ENCODE data around the gene DIP2C. TPM values are rescaled to one million over a fixed set of nuclear protein-coding genes. Genes with fewer than 3 reads are reported as not detected.

DIP2C gene
- total RNA-seq, 1 experiment from 2014 or later: 11.0 TPM

DNA sequence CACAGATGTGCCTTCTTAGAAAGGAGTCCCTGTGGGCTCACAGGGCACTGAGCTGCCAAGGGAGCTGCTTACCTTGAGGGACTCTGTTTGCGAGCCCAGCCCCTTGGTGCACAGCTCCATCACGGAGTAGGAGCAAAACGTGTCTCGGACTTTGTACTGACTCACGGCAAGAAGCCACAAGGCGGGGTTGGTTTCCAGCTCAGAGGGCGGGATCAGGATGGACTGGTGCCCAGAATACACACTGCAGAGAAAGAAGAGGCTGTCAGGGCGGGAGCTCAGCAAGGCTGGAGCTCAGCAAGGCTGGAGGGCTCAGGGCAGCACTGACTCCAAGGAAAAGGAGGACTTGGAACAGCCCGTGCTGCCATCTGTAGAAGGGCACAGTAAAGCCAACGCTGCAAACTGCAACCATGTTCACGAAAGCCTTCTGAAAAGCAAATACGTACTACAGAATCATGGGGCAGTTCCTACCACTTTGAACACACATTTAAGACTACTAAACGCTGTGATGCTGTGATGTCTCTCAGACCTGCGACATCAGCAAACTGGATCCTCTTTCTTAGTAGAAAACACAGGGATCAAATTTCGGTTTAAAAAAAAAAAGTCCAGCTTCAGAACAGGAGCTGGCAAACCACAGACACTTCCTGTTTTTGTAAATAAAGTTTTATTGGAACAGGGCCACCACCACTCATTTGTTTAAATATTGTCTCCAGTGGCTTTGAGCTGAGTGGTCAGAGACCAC, 359.9 kb downstream of the DIP2C start (continued):
- TF ChIP-seq ZNF263 (CRISPR knock-in tag; IDR thresholded peaks at IDR 0.05; ENCODE audit: low read depth) (no peak), KAT7 (CRISPR knock-in tag; IDR thresholded peaks at IDR 0.05; ENCODE audit: borderline replicate concordance) (no peak), ATF1 (CRISPR knock-in tag; IDR thresholded peaks at IDR 0.05) (no peak), ZNF317 (CRISPR knock-in tag; IDR thresholded peaks at IDR 0.05; ENCODE audit: borderline replicate concordance, low read depth) (no peak), TEAD1 (CRISPR knock-in tag; IDR thresholded peaks at IDR 0.05) (no peak), NR3C1 (CRISPR knock-in tag; conservative IDR thresholded peaks at IDR 0.05; ENCODE audit: low read depth) (no peak), IRF2 (CRISPR knock-in tag; IDR thresholded peaks at IDR 0.05; ENCODE audit: borderline replicate concordance, low read depth) (no peak)
- TF ChIP-seq, protein P1, sequence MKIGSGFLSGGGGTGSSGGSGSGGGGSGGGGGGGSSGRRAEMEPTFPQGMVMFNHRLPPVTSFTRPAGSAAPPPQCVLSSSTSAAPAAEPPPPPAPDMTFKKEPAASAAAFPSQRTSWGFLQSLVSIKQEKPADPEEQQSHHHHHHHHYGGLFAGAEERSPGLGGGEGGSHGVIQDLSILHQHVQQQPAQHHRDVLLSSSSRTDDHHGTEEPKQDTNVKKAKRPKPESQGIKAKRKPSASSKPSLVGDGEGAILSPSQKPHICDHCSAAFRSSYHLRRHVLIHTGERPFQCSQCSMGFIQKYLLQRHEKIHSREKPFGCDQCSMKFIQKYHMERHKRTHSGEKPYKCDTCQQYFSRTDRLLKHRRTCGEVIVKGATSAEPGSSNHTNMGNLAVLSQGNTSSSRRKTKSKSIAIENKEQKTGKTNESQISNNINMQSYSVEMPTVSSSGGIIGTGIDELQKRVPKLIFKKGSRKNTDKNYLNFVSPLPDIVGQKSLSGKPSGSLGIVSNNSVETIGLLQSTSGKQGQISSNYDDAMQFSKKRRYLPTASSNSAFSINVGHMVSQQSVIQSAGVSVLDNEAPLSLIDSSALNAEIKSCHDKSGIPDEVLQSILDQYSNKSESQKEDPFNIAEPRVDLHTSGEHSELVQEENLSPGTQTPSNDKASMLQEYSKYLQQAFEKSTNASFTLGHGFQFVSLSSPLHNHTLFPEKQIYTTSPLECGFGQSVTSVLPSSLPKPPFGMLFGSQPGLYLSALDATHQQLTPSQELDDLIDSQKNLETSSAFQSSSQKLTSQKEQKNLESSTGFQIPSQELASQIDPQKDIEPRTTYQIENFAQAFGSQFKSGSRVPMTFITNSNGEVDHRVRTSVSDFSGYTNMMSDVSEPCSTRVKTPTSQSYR (CRISPR knock-in tag; IDR thresholded peaks at IDR 0.05): no peak
- TF ChIP-seq, protein P2, sequence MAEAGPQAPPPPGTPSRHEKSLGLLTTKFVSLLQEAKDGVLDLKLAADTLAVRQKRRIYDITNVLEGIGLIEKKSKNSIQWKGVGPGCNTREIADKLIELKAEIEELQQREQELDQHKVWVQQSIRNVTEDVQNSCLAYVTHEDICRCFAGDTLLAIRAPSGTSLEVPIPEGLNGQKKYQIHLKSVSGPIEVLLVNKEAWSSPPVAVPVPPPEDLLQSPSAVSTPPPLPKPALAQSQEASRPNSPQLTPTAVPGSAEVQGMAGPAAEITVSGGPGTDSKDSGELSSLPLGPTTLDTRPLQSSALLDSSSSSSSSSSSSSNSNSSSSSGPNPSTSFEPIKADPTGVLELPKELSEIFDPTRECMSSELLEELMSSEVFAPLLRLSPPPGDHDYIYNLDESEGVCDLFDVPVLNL (CRISPR knock-in tag; IDR thresholded peaks at IDR 0.05; ENCODE audit: borderline replicate concordance, low read depth): no peak

GRCh38 chr10:327889-328852, 361.3 kb downstream of the DIP2C start:
- TF ChIP-seq ZNF396 (CRISPR knock-in tag; IDR thresholded peaks at IDR 0.05; ENCODE audit: borderline replicate concordance): no peak
- TF ChIP-seq ZNF121 (CRISPR knock-in tag; IDR thresholded peaks at IDR 0.05): no peak
- no peak for TF ChIP-seq HMGA2 (CRISPR knock-in tag; IDR thresholded peaks at IDR 0.05)
- no peak for TF ChIP-seq ZSCAN18 (CRISPR knock-in tag; IDR thresholded peaks at IDR 0.05)
- no peak for TF ChIP-seq PRRX2 (CRISPR knock-in tag; IDR thresholded peaks at IDR 0.05)
- TF ChIP-seq, protein P2 (CRISPR knock-in tag; IDR thresholded peaks at IDR 0.05; ENCODE audit: borderline replicate concordance, low read depth): no peak
- no peak for TF ChIP-seq NR1H2 (CRISPR knock-in tag; IDR thresholded peaks at IDR 0.05)
- TF ChIP-seq, protein P3, sequence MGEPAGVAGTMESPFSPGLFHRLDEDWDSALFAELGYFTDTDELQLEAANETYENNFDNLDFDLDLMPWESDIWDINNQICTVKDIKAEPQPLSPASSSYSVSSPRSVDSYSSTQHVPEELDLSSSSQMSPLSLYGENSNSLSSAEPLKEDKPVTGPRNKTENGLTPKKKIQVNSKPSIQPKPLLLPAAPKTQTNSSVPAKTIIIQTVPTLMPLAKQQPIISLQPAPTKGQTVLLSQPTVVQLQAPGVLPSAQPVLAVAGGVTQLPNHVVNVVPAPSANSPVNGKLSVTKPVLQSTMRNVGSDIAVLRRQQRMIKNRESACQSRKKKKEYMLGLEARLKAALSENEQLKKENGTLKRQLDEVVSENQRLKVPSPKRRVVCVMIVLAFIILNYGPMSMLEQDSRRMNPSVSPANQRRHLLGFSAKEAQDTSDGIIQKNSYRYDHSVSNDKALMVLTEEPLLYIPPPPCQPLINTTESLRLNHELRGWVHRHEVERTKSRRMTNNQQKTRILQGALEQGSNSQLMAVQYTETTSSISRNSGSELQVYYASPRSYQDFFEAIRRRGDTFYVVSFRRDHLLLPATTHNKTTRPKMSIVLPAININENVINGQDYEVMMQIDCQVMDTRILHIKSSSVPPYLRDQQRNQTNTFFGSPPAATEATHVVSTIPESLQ (CRISPR knock-in tag; IDR thresholded peaks at IDR 0.05): no peak
- TF ChIP-seq AR (CRISPR knock-in tag; IDR thresholded peaks at IDR 0.05): no peak
- TF ChIP-seq ZBTB21 (CRISPR knock-in tag; IDR thresholded peaks at IDR 0.05; ENCODE audit: borderline replicate concordance): no peak
- TF ChIP-seq EMX1 (CRISPR knock-in tag; IDR thresholded peaks at IDR 0.05): no peak
- TF ChIP-seq GRHL2 (CRISPR knock-in tag; IDR thresholded peaks at IDR 0.05; ENCODE audit: insufficient replicate concordance, severe bottlenecking): no peak
- no peak for TF ChIP-seq ZNF232 (CRISPR knock-in tag; IDR thresholded peaks at IDR 0.05)
- Mint-ChIP-seq H3K4me1 (peaks cover 10% of the 10 kb centered on the region), H3K36me3 (peaks cover 3% of the 10 kb centered on the region; the same call in 1 of the 2 replicates), H3K4me3 (no peak overlapping the region), H3K9me3 (no peaks in the 10 kb centered on the region), H3K27me3 (ENCODE audit: low read depth) (no peaks in the 10 kb centered on the region), H3K27ac (no peak overlapping the region; the same call in 1 of the 2 replicates)
- ChIA-PET POLR2A (no interaction called here), CTCF (interaction anchor here (2.1 kb wide), 1 partner anchor 97 kb away, joined by 7 read pairs; no protein-coding TSS in a partner anchor)
- no peak for ATAC-seq
- no peak for DNase-seq (ENCODE audit: low spot score)

All from WTC11 (cell line).